Activated CD4-positive, alpha-beta T cell treated with anti-CD3 and anti-CD28 coated beads for 1 hour (primary cell): ENCODE results near the gene IGSF21.

Experiments used
- DNase-seq: peaks from one replicate; pipeline ENCODE4 v3.0.0-alpha.2; 2020

The IGSF21 gene

DNA sequence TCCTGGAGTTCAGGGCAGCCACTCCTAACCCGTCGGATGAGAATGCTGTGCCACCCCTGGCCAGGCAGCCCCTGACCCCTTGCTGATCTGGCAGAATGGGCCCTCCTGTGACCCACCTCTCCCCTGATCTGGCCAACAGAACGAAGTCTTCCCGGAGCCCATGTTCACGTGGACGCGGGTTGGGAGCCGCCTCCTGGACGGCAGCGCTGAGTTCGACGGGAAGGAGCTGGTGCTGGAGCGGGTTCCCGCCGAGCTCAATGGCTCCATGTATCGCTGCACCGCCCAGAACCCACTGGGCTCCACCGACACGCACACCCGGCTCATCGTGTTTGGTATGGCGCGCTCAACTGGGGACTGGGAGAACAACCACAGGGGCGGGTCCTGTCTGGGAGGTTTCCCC lies 269.1 kb downstream of the IGSF21 start:
- no peak for DNase-seq

- no peak for DNase-seq
Observed at GRCh38 chr1:18380288-18380687, 272.7 kb downstream of the IGSF21 start.

GRCh38 chr1:18384059-18384458 lies 276.5 kb downstream of the IGSF21 start:
- no peak for DNase-seq

GRCh38 chr1:18384471-18384870 lies 276.9 kb downstream of the IGSF21 start:
- no peak for DNase-seq

DNA sequence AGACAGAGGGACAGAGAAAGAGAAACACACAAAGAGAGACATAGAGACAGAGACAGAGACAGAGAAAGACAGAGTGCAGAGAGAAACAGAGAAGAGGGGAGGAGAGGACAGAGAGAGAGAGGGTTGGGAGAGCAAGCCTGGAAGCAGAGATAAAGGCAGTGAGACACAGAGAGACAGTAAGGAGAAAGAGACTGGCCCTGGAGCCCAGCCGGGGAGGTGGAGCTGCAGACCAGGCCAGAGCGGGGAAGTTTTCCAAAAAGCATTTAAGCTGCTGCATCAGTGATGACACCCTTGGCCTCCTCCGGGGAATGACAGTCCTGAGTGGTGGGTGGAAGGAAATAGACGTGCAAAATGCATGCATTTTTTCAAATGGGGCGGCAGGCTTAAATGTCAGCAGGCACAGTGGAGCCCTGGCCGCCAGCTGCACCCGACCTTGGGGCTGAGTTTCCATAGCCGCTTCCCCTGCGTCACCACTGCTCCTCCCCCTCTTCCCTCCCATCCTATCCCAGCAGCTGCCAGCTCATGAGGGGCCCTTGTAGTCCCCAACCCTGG lies 277.7 kb downstream of the IGSF21 start:
- no peak for DNase-seq

GRCh38 chr1:18386591-18386990 lies 279.0 kb downstream of the IGSF21 start:
- no peak for DNase-seq

DNA sequence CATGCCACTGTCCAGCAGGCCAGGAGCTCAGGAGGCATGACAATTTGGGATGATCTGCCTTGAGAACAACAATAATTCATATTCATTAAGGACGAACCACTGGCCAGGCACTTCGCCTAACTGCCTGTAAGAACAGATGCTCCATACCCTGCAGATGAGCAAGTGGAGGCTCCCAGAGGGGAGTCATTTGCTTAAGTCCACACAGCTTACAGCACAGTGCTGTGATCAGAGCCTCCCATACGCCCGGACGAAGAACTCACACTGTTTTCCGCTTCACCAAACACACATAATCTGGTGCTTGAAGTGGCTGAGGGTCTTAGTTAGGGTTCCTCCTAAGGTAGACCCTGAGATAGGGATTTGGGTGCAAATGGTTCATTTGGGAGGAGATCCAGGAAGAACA lies 279.7 kb downstream of the IGSF21 start:
- DNase-seq: no peak

- DNase-seq: no peak
Observed at GRCh38 chr1:18390953-18391352, 283.4 kb downstream of the IGSF21 start.

DNA sequence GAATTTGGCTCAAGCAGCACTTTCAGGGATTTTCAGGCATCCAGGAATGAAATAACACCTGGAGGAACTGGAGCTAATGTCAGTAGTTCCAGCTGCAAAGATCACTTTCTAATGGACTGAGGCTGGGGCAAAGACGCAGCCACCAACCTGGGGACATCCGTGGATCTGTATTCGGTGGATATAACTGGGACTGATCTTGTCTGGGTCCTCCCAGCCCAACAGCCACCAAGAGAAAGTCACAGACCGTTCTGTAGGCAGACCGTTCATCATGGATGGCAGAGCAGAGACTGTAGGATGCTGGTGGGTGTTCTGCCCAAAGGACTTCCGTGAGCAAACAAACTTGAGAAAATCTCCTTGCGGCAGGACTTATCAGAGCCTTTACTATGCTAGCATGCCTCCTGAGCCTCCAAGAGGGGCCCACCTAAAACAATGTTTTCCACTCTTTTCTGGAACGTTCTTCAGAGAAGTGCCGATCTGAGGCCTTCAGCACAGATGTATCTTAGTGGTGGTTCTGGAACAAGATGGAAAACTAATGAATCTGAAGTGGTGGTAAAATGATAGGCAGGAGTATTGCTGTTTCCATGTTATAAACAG lies 287.1 kb downstream of the IGSF21 start:
- no peak for DNase-seq

- DNase-seq: no peak
Observed at GRCh38 chr1:18396247-18396980, 288.8 kb downstream of the IGSF21 start.

DNA sequence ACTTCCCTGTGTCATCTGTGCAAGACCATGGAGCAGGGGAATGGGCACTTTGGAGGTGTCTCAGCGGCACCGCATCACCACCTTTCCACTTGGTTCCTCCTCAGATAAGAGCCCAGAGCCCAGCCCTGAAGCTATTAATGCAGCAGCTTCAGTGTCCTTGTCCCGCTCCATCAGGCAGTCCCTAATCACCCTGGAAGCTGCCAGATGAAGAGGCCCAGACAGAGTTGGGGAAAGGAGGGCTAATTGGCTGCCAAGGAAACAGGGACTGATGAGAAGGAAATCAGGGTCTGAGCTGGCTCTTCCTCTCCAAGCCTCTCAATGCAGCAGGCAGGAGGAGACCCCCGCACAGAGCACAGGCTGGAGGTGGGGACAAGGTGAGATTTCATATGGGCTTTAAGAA lies 290.0 kb downstream of the IGSF21 start:
- DNase-seq: no peak

GRCh38 chr1:18398791-18399530 lies 291.4 kb downstream of the IGSF21 start:
- DNase-seq: no peak

GRCh38 chr1:18400347-18401102 lies 292.9 kb downstream of the IGSF21 start:
- DNase-seq: no peak

DNA sequence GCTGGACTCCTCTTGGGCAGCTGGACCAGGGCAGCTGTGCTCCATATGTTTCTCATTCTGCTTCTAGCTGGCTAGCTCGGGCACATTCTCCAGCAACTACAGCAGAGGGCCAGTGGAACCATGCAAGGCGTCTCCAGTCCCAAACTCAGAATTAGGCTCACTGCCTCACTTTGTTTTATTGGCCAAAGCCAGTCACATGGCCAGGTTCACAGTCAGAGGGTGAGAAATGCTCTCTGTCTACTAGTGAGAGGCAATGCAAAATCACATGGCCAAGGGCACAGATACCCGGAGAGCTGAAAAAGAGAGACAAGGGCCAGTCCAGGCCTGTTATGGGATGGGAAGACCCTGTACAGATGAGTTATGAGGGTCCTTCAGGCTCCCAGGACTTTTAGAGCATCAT lies 294.3 kb downstream of the IGSF21 start:
- DNase-seq: no peak

- no peak for DNase-seq
Observed at GRCh38 chr1:18404460-18404859, 296.9 kb downstream of the IGSF21 start.

GRCh38 chr1:18407166-18408045 lies 299.8 kb downstream of the IGSF21 start:
- no peak for DNase-seq

DNA sequence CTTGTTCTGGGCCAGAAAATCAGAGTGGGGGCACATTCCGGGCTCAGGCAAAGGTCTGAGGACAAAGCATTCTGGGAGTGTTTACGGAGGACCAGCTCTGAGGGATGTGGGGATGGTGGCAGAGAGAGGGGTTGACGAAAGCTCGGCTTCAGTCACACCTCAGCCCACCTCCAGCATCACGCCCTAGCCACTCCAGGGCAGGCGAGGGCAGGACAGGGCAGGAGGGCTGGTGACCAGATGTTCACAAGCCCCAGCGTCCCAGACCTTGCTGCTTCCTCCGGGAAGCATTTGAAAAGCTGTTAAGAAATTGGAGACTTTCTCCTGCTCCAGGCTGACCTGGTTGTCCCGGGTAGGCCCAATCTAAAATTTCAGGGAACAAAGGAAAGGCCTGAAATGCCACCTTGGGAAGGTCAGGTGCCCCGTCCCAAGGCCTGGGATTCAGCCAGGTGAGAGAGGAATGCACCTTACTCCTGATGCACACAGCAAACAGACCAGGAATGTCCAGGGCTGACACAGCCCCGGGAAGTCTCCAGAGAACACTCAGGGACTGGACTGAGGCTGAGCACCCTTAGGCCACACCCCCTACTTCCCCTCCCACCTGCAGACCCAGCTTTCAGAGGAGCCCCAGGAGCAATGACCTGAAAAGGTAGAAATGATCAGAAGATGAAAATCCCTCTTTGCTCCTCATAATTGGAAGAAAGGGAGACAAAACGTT lies 301.2 kb downstream of the IGSF21 start:
- no peak for DNase-seq

GRCh38 chr1:18409609-18410237 lies 302.1 kb downstream of the IGSF21 start:
- no peak for DNase-seq

- DNase-seq: no peak
Observed at GRCh38 chr1:18410407-18410806, 302.8 kb downstream of the IGSF21 start.

DNA sequence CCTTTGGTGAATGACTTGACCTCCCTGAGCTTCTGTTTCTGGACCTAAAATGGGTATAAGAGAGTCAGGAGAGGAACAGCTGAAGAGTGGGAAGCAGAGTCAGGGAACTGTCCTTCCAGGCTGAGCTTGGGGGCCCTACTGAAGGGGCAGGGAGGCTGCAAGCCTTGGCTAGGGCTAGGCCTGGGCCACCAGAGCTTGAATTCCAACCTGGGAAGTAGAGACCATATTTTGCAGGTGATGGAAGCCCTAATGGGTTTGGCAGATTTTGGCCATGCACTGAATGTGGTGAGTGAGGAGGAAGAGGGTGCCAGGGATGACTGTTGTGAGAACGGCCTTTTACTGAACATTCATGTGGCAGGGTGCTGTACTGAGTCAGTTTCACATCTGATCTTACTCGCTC lies 303.7 kb downstream of the IGSF21 start:
- no peak for DNase-seq
